SW480 (cell line): ENCODE measurements around the gene TDP2.
"Not testable (repeated sequence)": the region's sequence is repeated elsewhere in the genome, so short reads cannot be mapped to it uniquely, and the experiment has no call there.

Source experiments
- DNase-seq: peaks from one replicate; pipeline ENCODE4 v3.0.0-alpha.2; 2016; ENCODE audit warnings: low spot score

TDP2 gene

DNA sequence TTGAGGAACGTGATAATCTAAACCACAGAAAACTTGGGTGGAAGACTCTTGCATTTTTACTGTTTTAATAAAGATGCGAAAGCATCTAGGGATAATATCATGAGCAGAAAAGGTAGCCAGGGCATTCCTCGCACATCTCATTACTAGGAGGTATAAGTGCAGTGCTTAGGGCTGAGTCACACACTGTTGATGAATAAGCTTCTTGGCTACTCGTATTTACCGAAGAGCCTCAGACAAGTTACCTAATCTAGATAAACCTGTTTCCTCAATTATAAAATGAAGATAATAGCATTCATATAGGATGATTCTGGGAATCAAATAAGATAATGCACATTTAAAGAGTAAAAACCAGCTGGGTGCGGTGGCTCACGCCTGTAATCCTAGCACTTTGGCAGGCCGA is 19.9 kb downstream of the TDP2 start:
- no peak for DNase-seq

GRCh38 chr6:24644377-24644776 is 22.3 kb downstream of the TDP2 start:
- no peak for DNase-seq

- peak; percentile 23 for DNase-seq
These were observed 22.8 kb downstream of the TDP2 start for GRCh38 chr6:24643920-24644319.

DNA sequence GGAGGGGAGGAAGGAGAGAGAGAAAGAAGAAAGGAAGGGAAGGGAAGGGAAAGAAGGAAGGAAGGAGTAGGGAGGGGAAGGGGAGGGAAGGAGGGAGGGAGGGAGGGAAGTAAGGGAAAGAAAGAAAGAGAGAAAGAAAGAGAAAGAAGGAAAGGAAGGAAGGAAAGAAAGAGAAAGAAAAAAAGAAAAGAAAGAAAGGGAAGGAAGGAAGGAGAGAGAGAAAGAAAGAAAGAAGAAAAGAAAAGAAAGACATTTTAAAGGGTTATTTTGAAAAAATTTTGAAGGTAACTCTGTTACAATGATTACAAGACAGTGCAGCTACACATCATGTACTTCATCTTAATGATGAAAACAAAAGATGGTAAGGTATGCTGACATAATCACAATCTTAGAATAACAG is 24.6 kb downstream of the TDP2 start:
- DNase-seq: no peak

GRCh38 chr6:24640631-24641030 is 26.1 kb downstream of the TDP2 start:
- DNase-seq: not testable (repeated sequence)

DNA sequence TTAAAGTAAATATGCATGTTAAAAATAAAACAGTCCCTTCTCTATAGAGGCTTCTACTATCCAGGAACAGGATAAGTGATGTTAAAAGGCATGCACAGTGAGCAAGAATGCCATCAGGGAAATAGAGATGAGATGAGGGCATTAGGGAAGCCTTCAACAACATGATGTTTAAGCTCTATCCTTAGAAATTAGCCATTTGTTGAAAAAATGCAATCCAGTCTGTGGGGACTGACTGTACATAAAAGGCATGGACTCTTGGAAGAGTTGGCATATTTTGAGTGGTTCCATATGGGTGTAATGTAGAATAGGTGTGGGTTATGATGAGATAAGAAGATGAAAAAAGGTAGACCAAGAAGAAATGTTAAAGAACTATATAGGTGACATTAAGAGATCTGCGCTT is 26.5 kb downstream of the TDP2 start:
- DNase-seq: no peak

- no peak for DNase-seq
These were observed 30.0 kb downstream of the TDP2 start for GRCh38 chr6:24636681-24637080.

GRCh38 chr6:24632573-24632972 is 34.1 kb downstream of the TDP2 start:
- DNase-seq: no peak

- no peak for DNase-seq
These were observed 35.0 kb downstream of the TDP2 start for GRCh38 chr6:24631671-24632070.

DNA sequence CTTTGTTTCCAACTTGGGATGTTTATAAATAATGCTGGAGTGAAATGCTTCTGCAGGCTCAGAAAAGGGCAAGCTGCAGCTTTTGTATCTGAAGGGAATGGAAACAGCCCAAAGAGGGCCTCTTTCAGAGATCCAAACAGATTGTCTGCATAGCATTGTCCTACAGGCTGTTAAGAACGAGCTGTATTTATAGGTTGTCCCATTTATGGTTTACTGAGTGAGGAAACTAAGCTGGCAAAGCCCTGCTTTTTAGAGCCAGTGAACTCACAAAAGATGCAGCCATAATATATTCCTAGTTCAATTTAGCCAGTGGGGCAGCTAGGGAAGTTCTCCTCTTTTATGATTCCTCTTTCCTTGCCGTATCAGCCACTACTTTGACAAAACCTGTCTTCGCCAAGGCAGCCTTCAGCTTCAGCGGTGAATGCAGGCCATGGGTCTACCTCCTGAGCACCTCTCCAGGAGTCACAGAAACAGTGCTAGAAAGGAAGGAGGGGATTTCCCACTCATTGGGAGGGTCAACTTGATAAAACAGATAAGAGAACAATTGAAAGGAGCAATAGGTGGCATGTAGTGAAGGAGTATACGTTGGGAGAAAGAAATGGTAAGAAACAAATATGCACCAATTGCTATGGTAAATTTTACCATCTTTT is 35.7 kb downstream of the TDP2 start:
- DNase-seq: no peak

DNA sequence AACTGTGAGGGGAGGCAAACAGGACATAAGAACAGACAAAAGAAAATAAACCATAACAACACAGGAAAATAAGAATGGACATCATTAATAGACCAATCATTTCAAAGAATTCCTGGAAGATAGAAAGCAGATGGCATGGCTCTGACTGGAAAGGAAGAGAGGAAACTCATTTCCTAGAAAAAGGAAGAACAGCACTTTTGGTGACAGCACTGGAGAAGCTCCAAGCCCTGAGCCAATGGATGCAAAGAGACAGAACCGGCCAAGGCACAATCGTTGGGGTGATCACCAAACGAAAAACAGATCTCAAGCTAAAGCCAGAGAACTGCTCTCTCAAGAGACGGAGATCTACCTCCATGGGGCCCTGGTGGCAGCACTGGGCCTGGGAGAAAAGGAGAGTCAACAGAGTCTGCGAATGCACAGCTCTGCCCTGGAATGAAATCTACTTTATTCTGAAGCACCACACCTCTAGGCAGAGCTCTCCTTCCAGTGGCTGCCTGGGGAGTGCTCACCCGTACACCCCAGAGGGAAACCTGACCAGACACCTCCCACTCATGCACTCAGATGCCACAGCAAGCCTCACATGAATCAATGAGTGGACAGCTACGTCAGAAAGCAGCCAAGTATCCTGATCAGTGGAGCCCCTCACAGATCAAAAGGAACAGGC is 44.9 kb downstream of the TDP2 start:
- no peak for DNase-seq

DNA sequence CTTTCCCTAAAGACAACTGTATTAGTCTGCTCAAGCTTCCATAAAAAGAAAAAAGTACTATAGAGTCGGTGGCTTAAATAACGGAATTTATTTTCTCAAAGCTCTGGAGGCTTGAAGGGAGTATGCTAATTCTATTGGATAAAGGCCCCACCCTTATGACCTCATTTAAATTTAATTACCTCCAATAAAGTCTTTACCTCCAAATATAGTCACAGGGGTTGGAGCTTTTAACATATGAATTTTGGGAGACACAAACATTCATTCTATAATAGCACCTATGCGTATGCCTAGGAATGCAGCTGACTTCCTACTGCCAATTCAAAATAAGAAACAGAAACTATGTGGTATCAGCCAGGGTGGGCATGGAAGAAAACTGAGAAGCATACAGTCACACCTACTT is 46.1 kb downstream of the TDP2 start:
- DNase-seq: no peak

DNA sequence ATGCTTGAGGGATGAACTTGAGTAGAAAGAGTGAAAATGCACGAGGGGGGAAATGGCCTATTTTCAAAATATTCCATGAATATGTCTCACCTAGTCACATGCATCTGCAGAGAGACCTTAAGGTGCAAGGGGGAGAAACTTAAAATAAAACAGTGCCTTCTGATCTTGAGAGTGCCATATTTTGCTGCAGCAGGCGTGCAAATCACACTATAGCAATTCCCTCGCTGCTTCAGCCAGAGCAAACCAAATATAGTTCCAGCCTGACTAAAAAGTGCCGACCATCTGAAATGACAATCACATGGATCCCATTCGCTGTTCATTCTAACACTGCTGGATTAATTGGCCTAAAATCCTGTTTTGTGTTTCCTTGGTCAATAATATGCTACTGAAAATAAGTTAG is 47.0 kb downstream of the TDP2 start:
- DNase-seq: no peak

DNA sequence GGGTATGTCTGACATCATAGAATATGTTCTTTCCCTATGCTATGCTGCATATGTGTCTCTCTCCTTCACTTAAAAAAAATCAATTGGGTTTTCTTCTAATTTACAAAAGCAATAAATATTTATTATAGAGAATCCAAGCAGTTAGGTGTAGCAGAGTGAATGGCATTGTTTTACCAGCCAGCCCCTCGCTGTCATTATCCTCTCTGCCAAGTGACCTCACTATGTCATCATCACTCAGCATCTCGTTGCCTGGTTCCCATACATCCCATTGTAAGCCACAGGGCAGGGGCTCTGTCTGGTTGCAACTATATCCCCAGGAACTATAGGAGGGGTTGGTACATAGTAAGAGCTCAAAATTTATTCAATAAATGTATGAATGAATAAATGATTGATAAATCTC is 52.1 kb downstream of the TDP2 start:
- no peak for DNase-seq

GRCh38 chr6:24614043-24614420 is 52.7 kb downstream of the TDP2 start:
- no peak for DNase-seq

GRCh38 chr6:24613361-24614042 is 53.2 kb downstream of the TDP2 start:
- no peak for DNase-seq

DNA sequence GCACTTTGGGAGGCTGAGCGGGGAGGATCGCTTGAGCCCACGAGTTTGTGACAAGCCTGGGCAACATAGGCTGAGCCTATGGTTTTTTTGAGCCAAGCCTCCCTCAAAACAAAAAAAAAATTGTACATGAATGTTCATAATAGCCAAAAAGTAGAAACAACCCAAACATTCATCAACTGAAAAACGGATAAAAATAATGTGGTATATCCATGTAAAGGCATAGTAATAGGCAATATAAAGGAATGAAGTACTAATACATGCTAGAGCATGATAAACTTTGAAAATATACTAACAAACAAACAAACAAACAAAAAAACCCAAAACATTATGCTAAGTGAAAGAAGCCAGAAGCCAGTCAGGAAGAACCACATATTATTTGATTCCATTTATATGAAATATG is 56.0 kb downstream of the TDP2 start:
- DNase-seq: no peak

GRCh38 chr6:24607310-24608105 is 59.2 kb downstream of the TDP2 start:
- DNase-seq: no peak

- DNase-seq: no peak
These were observed 60.3 kb downstream of the TDP2 start for GRCh38 chr6:24606200-24606930.

DNA sequence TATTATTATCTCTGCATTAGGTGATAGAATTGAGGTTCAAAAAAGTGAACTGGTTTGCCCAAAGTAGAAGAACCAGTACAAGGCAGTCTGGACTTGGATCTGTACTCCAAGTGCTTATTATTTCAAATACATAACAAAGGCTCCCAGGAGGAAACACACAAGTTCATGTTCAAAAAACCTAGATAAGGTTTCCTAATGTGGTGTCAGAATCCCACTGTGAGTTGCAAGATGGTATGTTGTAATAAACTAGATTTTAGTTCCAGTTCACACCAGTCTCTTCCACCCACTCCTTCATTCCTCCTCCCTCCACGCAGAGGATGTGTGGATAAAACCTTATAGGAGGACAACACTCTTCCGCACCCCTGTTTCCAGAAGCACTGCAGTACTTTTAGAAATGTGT is 63.5 kb downstream of the TDP2 start:
- no peak for DNase-seq

DNA sequence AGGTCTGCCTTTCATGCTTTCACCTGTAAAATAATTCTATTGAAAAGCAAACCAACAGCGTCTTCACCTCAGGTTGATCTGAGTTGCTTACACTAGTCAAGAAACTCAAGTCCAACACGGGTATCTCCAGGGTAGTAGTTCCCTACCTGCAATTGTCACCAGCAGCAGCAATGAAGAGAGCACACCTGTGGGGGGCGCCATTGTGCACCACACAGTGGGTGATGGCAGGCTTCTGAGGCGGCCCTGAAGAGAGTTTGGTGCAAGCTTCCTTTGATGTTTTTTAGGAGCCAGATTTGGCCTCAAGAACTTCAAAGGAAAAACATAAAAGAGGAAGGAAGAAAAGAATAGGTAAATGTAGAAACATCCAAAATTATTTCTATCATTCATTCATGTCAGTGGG is 65.8 kb downstream of the TDP2 start:
- DNase-seq: no peak
